Measurements from ENCODE around the gene MAPKAPK3.

Gene MAPKAPK3

DNA sequence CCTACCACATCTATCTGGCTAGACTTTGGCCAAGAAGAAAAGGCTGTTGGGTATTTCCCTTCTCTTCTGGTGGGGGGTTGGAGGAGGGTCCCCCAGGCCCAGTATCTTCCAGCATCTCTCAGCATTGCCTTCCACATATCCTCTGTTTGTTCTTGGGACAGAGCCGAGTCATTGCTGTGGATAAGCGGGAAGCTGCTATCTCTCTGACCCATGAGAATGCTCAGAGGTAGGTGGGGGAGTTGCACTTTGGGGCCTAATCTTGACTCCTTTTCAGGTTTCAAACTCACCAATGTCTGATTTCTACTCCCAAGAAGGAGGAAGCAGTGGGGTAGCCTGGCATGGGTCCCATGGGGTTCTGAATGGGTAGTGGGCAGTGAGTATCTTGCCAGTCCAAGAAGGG lies 39.6 kb upstream of the MAPKAPK3 start:
- no peak overlapping the region for H3K4me3 ChIP-seq (ENCODE audit: low read depth, low read length)
- CTCF ChIA-PET, result interaction anchor here (1.9 to 26.0 kb wide), 3 partner anchors 8 to 37 kb away, joined by 11 to 819 read pairs (median 138); partner anchors contain the start of genes CISH, HEMK1 and MAPKAPK3
- POLR2A ChIA-PET, result no interaction called here
- TF ChIP-seq CTCF (IDR thresholded peaks at IDR 0.05; ENCODE audit: insufficient read depth, low read length, missing control alignments), result no peak
- DNase-seq (ENCODE audit: low read depth, low spot score), result no peak

- H3K4me3 ChIP-seq (ENCODE audit: low read depth, low read length), result no peak overlapping the region
- DNase-seq (ENCODE audit: low read depth, low spot score), result no peak
- ChIA-PET CTCF (interaction anchor here (5.0 to 26.0 kb wide), 2 partner anchors 9 to 33 kb away, joined by 31 to 819 read pairs; partner anchors contain the start of genes CISH and MAPKAPK3), POLR2A (interaction anchor here (0.9 kb wide), 1 partner anchor 12 kb away, joined by 3 read pairs; the partner anchor contains the start of gene HEMK1)
- no peak for TF ChIP-seq CTCF (IDR thresholded peaks at IDR 0.05; ENCODE audit: insufficient read depth, low read length, missing control alignments)
These were observed 36.1 kb upstream of the MAPKAPK3 start for GRCh38 chr3:50580683-50581458.

DNA sequence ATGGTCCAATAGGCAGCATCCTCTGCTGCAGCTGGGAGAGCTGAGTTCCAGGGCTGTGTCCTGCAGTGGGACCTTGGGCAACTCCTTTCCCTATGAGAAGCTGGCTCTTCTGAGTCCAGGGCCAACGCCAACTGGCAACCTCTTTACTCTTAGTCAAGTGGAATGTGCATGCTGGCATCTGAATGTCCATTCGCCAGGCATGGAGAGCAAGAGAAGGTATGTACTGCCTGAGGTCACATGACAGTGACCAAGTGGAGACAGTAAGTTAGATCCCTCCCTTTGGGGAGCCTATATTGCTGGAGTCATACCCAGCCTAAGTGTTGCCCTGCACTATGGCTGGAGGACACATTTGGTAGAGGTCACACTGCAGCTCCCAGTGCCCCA lies 35.5 kb upstream of the MAPKAPK3 start:
- TF ChIP-seq CTCF (IDR thresholded peaks at IDR 0.05; ENCODE audit: insufficient read depth, low read length, missing control alignments), result no peak
- DNase-seq (ENCODE audit: low read depth, low spot score), result no peak
- ChIA-PET CTCF (interaction anchor here (0.9 to 26.0 kb wide), 3 partner anchors 10 to 33 kb away, joined by 3 to 819 read pairs (median 31); partner anchors contain the start of genes CISH and MAPKAPK3), POLR2A (no interaction called here)
- H3K4me3 ChIP-seq (ENCODE audit: low read depth, low read length), result no peak overlapping the region

- H3K4me3 ChIP-seq (ENCODE audit: low read depth, low read length), result no peak overlapping the region
- no peak for TF ChIP-seq CTCF (IDR thresholded peaks at IDR 0.05; ENCODE audit: insufficient read depth, low read length, missing control alignments)
- ChIA-PET POLR2A (no interaction called here), CTCF (interaction anchor here (0.9 to 26.0 kb wide), 3 partner anchors 9 to 32 kb away, joined by 3 to 819 read pairs (median 31); partner anchors contain the start of genes CISH and MAPKAPK3)
- DNase-seq (ENCODE audit: low read depth, low spot score), result no peak
These were observed 34.9 kb upstream of the MAPKAPK3 start for GRCh38 chr3:50582083-50582482.

DNA sequence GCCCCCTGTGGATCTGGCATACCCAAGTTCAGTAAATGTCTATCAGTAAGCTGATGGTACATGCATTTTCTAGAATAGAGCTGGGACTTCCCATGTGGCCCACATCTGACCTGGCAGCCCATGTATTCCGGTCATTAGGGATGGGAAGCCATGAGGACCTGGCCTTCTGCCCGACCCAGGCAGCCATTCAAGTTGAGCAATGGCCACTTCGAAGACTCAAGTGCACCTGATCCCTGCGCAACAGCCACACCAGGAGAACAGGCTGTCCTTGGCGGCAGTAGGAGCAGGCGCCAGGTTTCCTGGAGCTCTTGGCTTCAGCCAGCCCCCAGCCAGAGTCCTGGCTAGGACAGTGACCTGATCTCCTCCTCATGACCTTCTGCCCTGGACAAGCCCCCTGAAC lies 33.1 kb upstream of the MAPKAPK3 start:
- H3K4me3 ChIP-seq (ENCODE audit: low read depth, low read length), result no peak overlapping the region
- TF ChIP-seq CTCF (IDR thresholded peaks at IDR 0.05; ENCODE audit: insufficient read depth, low read length, missing control alignments), result no peak
- ChIA-PET CTCF (interaction anchor here (0.6 to 26.0 kb wide), 3 partner anchors 12 to 30 kb away, joined by 3 to 819 read pairs (median 31); partner anchors contain the start of genes CISH and MAPKAPK3), POLR2A (interaction anchor here (1.0 to 1.7 kb wide), 2 partner anchors 9 to 18 kb away, joined by 3 to 4 read pairs; no protein-coding TSS in a partner anchor)
- DNase-seq (ENCODE audit: low read depth, low spot score), result no peak

GRCh38 chr3:50584391-50584790 lies 32.6 kb upstream of the MAPKAPK3 start:
- H3K4me3 ChIP-seq (ENCODE audit: low read depth, low read length), result no peak overlapping the region
- ChIA-PET POLR2A (interaction anchor here (1.7 kb wide), 1 partner anchor 17 kb away, joined by 4 read pairs; no protein-coding TSS in a partner anchor), CTCF (interaction anchor here (5.0 to 26.0 kb wide), 2 partner anchors 13 to 30 kb away, joined by 31 to 819 read pairs; partner anchors contain the start of genes CISH and MAPKAPK3)
- DNase-seq (ENCODE audit: low read depth, low spot score), result no peak
- TF ChIP-seq CTCF (IDR thresholded peaks at IDR 0.05; ENCODE audit: insufficient read depth, low read length, missing control alignments), result no peak
